OCI-LY7 (cell line): ENCODE measurements around the gene R3HDML.

Source experiments
- CTCF ChIP-seq: fragments of 200-600 bp; sonication (generic); conservative IDR thresholded peaks from 2 replicates; pipeline ENCODE4 v1.5.1; 2014; ENCODE audit warnings: mild to moderate bottlenecking, antibody characterized with exemption, low read length, moderate library complexity, mixed read lengths
- EZH2phosphoT487 ChIP-seq: fragments of 200-600 bp; sonication (generic); IDR thresholded peaks from 2 replicates; pipeline ENCODE4 v1.6.1; 2018; ENCODE audit warnings: low read depth, borderline replicate concordance, mild to moderate bottlenecking, mixed run types, antibody characterized with exemption, low read length, moderate library complexity, mixed read lengths

GRCh38 chr20:44344723-44345122 is 7.9 kb downstream of the R3HDML start:
- TF ChIP-seq CTCF, result no peak
- TF ChIP-seq EZH2phosphoT487, result no peak
